ENCODE data around the gene SERTAD1.
"Not testable (repeated sequence)": the region's sequence is repeated elsewhere in the genome, so short reads cannot be mapped to it uniquely, and the experiment has no call there.

SERTAD1 gene

GRCh38 chr19:40421993-40422747, 3.6 kb downstream of the SERTAD1 start:
- no peak for DNase-seq

GRCh38 chr19:40420766-40421765, 4.7 kb downstream of the SERTAD1 start:
- DNase-seq: peak; percentile 37 to 75 (median 59)

- DNase-seq: no peak
Observed at GRCh38 chr19:40420451-40420765, 5.4 kb downstream of the SERTAD1 start.

GRCh38 chr19:40419780-40420179, 6.0 kb downstream of the SERTAD1 start:
- no peak for DNase-seq

GRCh38 chr19:40419066-40419612, 6.7 kb downstream of the SERTAD1 start:
- no peak for DNase-seq

- no peak for DNase-seq
Observed at GRCh38 chr19:40418040-40418439, 7.8 kb downstream of the SERTAD1 start.

- no peak for DNase-seq
Observed at GRCh38 chr19:40417643-40417981, 8.2 kb downstream of the SERTAD1 start.

- peak in 2 of 5 experiments; percentile 39 to 48 for DNase-seq
Observed at GRCh38 chr19:40416918-40417642, 8.7 kb downstream of the SERTAD1 start.

GRCh38 chr19:40415768-40416167, 10.0 kb downstream of the SERTAD1 start:
- DNase-seq: no peak

GRCh38 chr19:40414542-40415535, 11.0 kb downstream of the SERTAD1 start:
- no peak for DNase-seq

GRCh38 chr19:40413291-40413845, 12.4 kb downstream of the SERTAD1 start, which contains the start of gene PRX:
TSS of gene PRX (minus strand) at chr19:40413378. CDS start at chr19:40407932, 5,446 bp downstream.
- DNase-seq: no peak

- no peak for DNase-seq
Observed at GRCh38 chr19:40412866-40413265, 12.9 kb downstream of the SERTAD1 start.

- no peak for DNase-seq
Observed at GRCh38 chr19:40411958-40412499, 13.8 kb downstream of the SERTAD1 start.

GRCh38 chr19:40411125-40411842, 14.5 kb downstream of the SERTAD1 start:
- no peak for DNase-seq

- DNase-seq: no peak
Observed at GRCh38 chr19:40410030-40410389, 15.8 kb downstream of the SERTAD1 start.

- not testable (repeated sequence) for DNase-seq
Observed at GRCh38 chr19:40408598-40408925, 17.2 kb downstream of the SERTAD1 start.

- DNase-seq: peak in 1 of 5 experiments; percentile 9
Observed at GRCh38 chr19:40407714-40408597, 17.8 kb downstream of the SERTAD1 start.

- peak; percentile 55 to 88 (median 65) for DNase-seq
Observed at GRCh38 chr19:40403262-40403984, 22.4 kb downstream of the SERTAD1 start.

Measured in T-helper 2 cell (primary cell).